ENCODE results near the gene ARHGEF4. TPM values are rescaled to one million over a fixed set of nuclear protein-coding genes. Genes with fewer than 3 reads are reported as not detected.

Gene ARHGEF4
- total RNA-seq, 4 donors from 2014 or later = 52.8 to 82.4 (median 73.3) TPM

- no peak for DNase-seq
- intact Hi-C loops (cut with DNase I) = no loop called here
- Histone ChIP-seq H3K27me3 (no peaks in the 10 kb centered on the region), H3K36me3 (no peaks in the 10 kb centered on the region), H3K4me1 (peaks cover 10 to 37% (median 17%) of the 10 kb centered on the region in 3 donors), H3K9me3 (no peaks in the 10 kb centered on the region), H3K27ac (peak overlapping the region; percentile 91 to 93 (median 92)), H3K4me3 (peak overlapping the region in 3 of 4 donors; percentile 1 to 44 (median 14))
- TF ChIP-seq CTCF (IDR thresholded peaks at IDR 0.05) (no peak), POLR2A (IDR thresholded peaks at IDR 0.05) (no peak)
- WGBS, 2 donors = 28 to 44% methylated on average over 12 of the region's 12 CpGs
Measured at GRCh38 chr2:130808482-130809268, 28.0 kb upstream of the ARHGEF4 start.

- no peak for TF ChIP-seq CTCF (IDR thresholded peaks at IDR 0.05)
- no peak for TF ChIP-seq POLR2A (IDR thresholded peaks at IDR 0.05)
- H3K36me3 ChIP-seq = no peaks in the 10 kb centered on the region
- no peak overlapping the region for H3K4me3 ChIP-seq
- H3K9me3 ChIP-seq = no peaks in the 10 kb centered on the region
- no peak overlapping the region for H3K27ac ChIP-seq
- intact Hi-C loops (cut with DNase I) = no loop called here
- no peak for DNase-seq
- peaks cover 10 to 52% (median 17%) of the 10 kb centered on the region in 3 donors for H3K4me1 ChIP-seq
- 77 to 85% methylated on average over 7 of the region's 7 CpGs for WGBS, 2 donors
- peaks cover 0 to 6% (median 0%) of the 10 kb centered on the region in 4 donors for H3K27me3 ChIP-seq
Measured at GRCh38 chr2:130810490-130810889, 26.2 kb upstream of the ARHGEF4 start.

GRCh38 chr2:130813722-130814121 lies 23.0 kb upstream of the ARHGEF4 start:
- Histone ChIP-seq H3K27me3 (peaks cover 0 to 8% (median 0%) of the 10 kb centered on the region in 4 donors), H3K27ac (no peak overlapping the region), H3K4me1 (peaks cover 0 to 27% (median 5%) of the 10 kb centered on the region in 3 donors), H3K4me3 (no peak overlapping the region), H3K9me3 (no peaks in the 10 kb centered on the region), H3K36me3 (no peaks in the 10 kb centered on the region)
- intact Hi-C loops (cut with DNase I) = no loop called here
- no peak for DNase-seq
- TF ChIP-seq POLR2A (IDR thresholded peaks at IDR 0.05) (no peak), CTCF (IDR thresholded peaks at IDR 0.05) (no peak)
- WGBS, 2 donors = 45 to 64% methylated on average over 3 to 5 of the region's 5 CpGs

GRCh38 chr2:130814931-130815680 lies 21.6 kb upstream of the ARHGEF4 start:
- intact Hi-C loops (cut with DNase I) = no loop called here
- H3K4me3 ChIP-seq = no peak overlapping the region
- peaks cover 0 to 21% (median 0%) of the 10 kb centered on the region in 4 donors for H3K27me3 ChIP-seq
- TF ChIP-seq CTCF (IDR thresholded peaks at IDR 0.05) (no peak), POLR2A (IDR thresholded peaks at IDR 0.05) (no peak)
- no peak for DNase-seq
- H3K36me3 ChIP-seq = no peaks in the 10 kb centered on the region
- peaks cover 0 to 29% (median 7%) of the 10 kb centered on the region in 3 donors for H3K4me1 ChIP-seq
- H3K27ac ChIP-seq = no peak overlapping the region
- no peaks in the 10 kb centered on the region for H3K9me3 ChIP-seq
- 75% methylated on average over 10 of the region's 15 CpGs; no CpG with 5 or more reads in 1 of the 2 donors for WGBS, 2 donors

GRCh38 chr2:130818809-130819208 lies 17.9 kb upstream of the ARHGEF4 start:
- peaks cover 1 to 39% (median 18%) of the 10 kb centered on the region in 3 donors for H3K4me1 ChIP-seq
- H3K9me3 ChIP-seq = no peaks in the 10 kb centered on the region
- H3K27me3 ChIP-seq = peaks cover 0 to 21% (median 0%) of the 10 kb centered on the region in 4 donors
- DNase-seq = no peak
- intact Hi-C loops (cut with DNase I) = no loop called here
- WGBS, 2 donors = 52 to 79% methylated on average over 5 of the region's 5 CpGs
- no peak overlapping the region for H3K4me3 ChIP-seq
- H3K27ac ChIP-seq = no peak overlapping the region
- no peaks in the 10 kb centered on the region for H3K36me3 ChIP-seq
- TF ChIP-seq CTCF (IDR thresholded peaks at IDR 0.05) = no peak
- TF ChIP-seq POLR2A (IDR thresholded peaks at IDR 0.05) = no peak

All from esophagus squamous epithelium (tissue), 5 donors.